K562 (cell line): ENCODE measurements around the gene TEX14. TPM values are rescaled to one million over a fixed set of nuclear protein-coding genes. Genes with fewer than 3 reads are reported as not detected.
A peak's percentile ranks its signal among the peaks of the same experiment; 100 is the strongest.

Experiments used
- ATAC-seq: fragments of 200-7000 bp; cut with Tn5 transposase; 3 replicates; pipeline ENCODE4 v1.9.1; 2020; ENCODE audit warnings: moderate library complexity
- BruUV-seq: library from RNA; stranded (reverse); fragments of 400-500 nt; replicated peaks from 2 replicates; lab custom pipeline; 2021; lab: Mats Ljungman, UMichigan
- CTCF ChIA-PET: fragments of 300-600 bp; formaldehyde crosslinking; extraction: SDS; loops from one replicate; lab custom pipeline; 2021; ENCODE audit warnings: low intra/inter-chr PET ratio; lab: Yijun Ruan, JAX
- POLR2A ChIA-PET: fragments of 300-600, 350-650 bp; sonication (Branson Sonifier 250); formaldehyde crosslinking; extraction: SDS; loops from one replicate; lab custom pipeline; 2021; ENCODE audit warnings: antibody characterized with exemption, inconsistent platforms; lab: Yijun Ruan, JAX
- DNase-seq, 4 experiments: peaks; one replicate each; pipeline versions ENCODE4 v3.0.0 to v3.0.0-alpha.2; 2011 to 2018; ENCODE audit warnings: low spot score in 3 of 4, mixed read lengths in 3 of 4; ENCODE audit errors: extremely low read depth in 1 of 4
- FAIRE-seq: peaks from 2 replicates; lab custom pipeline; 2011; peaks lifted over from hg19 to GRCh38; lab: Jason Lieb, UNC
- H2AFZ ChIP-seq: 2 replicates; pipeline ENCODE4 v1.6.0; 2011; ENCODE audit warnings: low read depth, low read length, control low read depth, inconsistent platforms
- H3K27ac ChIP-seq: fragments of 200-600 bp; 3 replicates; pipeline ENCODE4 v1.8.0; 2011; ENCODE audit warnings: low read depth, mild to moderate bottlenecking, control low read depth, inconsistent platforms, low read length, moderate library complexity, mixed read lengths; ENCODE audit errors: extremely low read depth
- H3K27me3 ChIP-seq, 2 experiments: fragments of 300-600 bp in 1 of 2; 2 replicates in 1 of 2; 3 replicates in 1 of 2; pipeline versions ENCODE4 v1.6.0 to v1.8.0; 2011; ENCODE audit warnings: inconsistent platforms in 2 of 2, low read length in 2 of 2, mild to moderate bottlenecking in 1 of 2, mixed read lengths in 1 of 2, moderate library complexity in 1 of 2; ENCODE audit not compliant: control insufficient read depth in 2 of 2, insufficient read depth in 2 of 2
- H3K36me3 ChIP-seq: fragments of 300-600 bp; 3 replicates; pipeline ENCODE4 v1.8.0; 2011; ENCODE audit warnings: mild to moderate bottlenecking, low read length, inconsistent platforms; ENCODE audit not compliant: control insufficient read depth, insufficient read depth
- H3K4me1 ChIP-seq, 2 experiments: fragments of 200-600 bp in 1 of 2; replicated peaks in 1 of 2; 2 replicates in 1 of 2; 3 replicates in 1 of 2; pipeline versions ENCODE4 v1.5.1 to v1.8.0; 2011; ENCODE audit warnings: inconsistent platforms in 2 of 2, low read length in 2 of 2, mild to moderate bottlenecking in 1 of 2, mixed read lengths in 1 of 2, moderate library complexity in 1 of 2; ENCODE audit not compliant: control insufficient read depth in 2 of 2, insufficient read depth in 2 of 2
- H3K4me2 ChIP-seq: 2 replicates; pipeline ENCODE4 v1.6.1; 2011; ENCODE audit warnings: low read length, control low read depth, inconsistent platforms, mixed read lengths; ENCODE audit not compliant: insufficient read depth
- H3K4me3 ChIP-seq: fragments of 200-600 bp; sonication (generic), shearing (Covaris generic); 2 replicates; pipeline ENCODE4 v1.5.1; 2016; ENCODE audit warnings: control low read depth, inconsistent platforms
- H3K79me2 ChIP-seq: fragments of 200-600 bp; 3 replicates; pipeline ENCODE4 v1.8.0; 2011; ENCODE audit warnings: low read length, inconsistent platforms; ENCODE audit not compliant: control insufficient read depth, insufficient read depth
- H3K9ac ChIP-seq, 2 experiments: 2 replicates each; pipeline versions ENCODE4 v1.6.0 to v1.6.1; 2011; ENCODE audit warnings: low read depth in 2 of 2, low read length in 2 of 2, control low read depth in 1 of 2, inconsistent platforms in 1 of 2, mild to moderate bottlenecking in 1 of 2, mixed read lengths in 1 of 2; ENCODE audit not compliant: insufficient read depth in 1 of 2
- H3K9me1 ChIP-seq: one replicate; pipeline ENCODE4 v1.6.0; 2011; ENCODE audit warnings: inconsistent platforms, mild to moderate bottlenecking, low read length, moderate library complexity; ENCODE audit not compliant: control insufficient read depth, insufficient read depth
- H3K9me3 ChIP-seq: replicated peaks from 2 replicates; pipeline ENCODE4 v1.5.1; 2011; ENCODE audit warnings: low read depth, low read length, inconsistent platforms; ENCODE audit not compliant: control insufficient read depth, insufficient read depth
- H4K20me1 ChIP-seq: replicated peaks from 2 replicates; pipeline ENCODE4 v1.6.1; 2011; ENCODE audit warnings: low read length, inconsistent platforms, mixed read lengths; ENCODE audit not compliant: control insufficient read depth, insufficient read depth
- CBFA2T3 ChIP-seq: fragments of 450-650 bp; IDR thresholded peaks from 2 replicates; pipeline ENCODE4 v1.6.1; 2017
- CREB1 ChIP-seq, 2 experiments: sonication (generic) in 1 of 2; formaldehyde crosslinking in 1 of 2; IDR thresholded peaks; 2 replicates each; pipeline versions ENCODE4 v1.6.1 to v1.8.0; 2012 to 2022; ENCODE audit warnings: inconsistent platforms in 1 of 2, mild to moderate bottlenecking in 1 of 2, missing genetic modification reagents in 1 of 2, moderate library complexity in 1 of 2
- SMARCA4 ChIP-seq: fragments of 450-650 bp; IDR thresholded peaks from 2 replicates; pipeline ENCODE4 v1.6.1; 2016
- XRCC4 ChIP-seq: IDR thresholded peaks from one replicate; pipeline ENCODE4 v1.6.1; 2011; ENCODE audit not compliant: insufficient read depth, insufficient read length; ENCODE audit errors: extremely low read depth
- ZBTB1 ChIP-seq: sonication (generic); formaldehyde crosslinking; IDR thresholded peaks from 2 replicates; pipeline ENCODE4 v1.8.1; 2023; ENCODE audit warnings: missing genetic modification reagents, low read depth, mild to moderate bottlenecking, borderline replicate concordance
- ZNF766 ChIP-seq: fragments of 200-800 bp; sonication (Bioruptor generic); conservative IDR thresholded peaks from 2 replicates; pipeline ENCODE4 v1.6.1; 2016; ENCODE audit warnings: missing genetic modification characterization, missing compliant biosample characterization
- WGBS: fragments of 100-300 bp; shearing (Covaris generic); methylation state at CpG from one replicate; pipeline ENCODE4 v1.1.6; 2016; ENCODE audit warnings: low coverage, mixed read lengths; ENCODE audit not compliant: insufficient coverage; ENCODE audit errors: missing lambda C conversion rate; 5-methylcytosine and 5-hydroxymethylcytosine counted together
- in situ Hi-C: fragments of 300-500 bp; cut with MboI; formaldehyde crosslinking; loops from 4 replicates; pipeline ENCODE4 v1.15.0; 2018; ENCODE audit warnings: inconsistent platforms, mixed read lengths
- intact Hi-C: fragments of 100-400 bp; cut with micrococcal nuclease; formaldehyde crosslinking; loops from 2 replicates; pipeline ENCODE4 v1.14.2; 2022
- polyA plus RNA-seq, 8 experiments: library from polyadenylated mRNA; depleted of rRNA in 4 of 8; stranded (reverse) in 5 of 8; unstranded in 3 of 8; fragments of >200 nt; fragmentation: Nextera tagmentation in 2 of 8; fragmentation: Illumina TruSeq in 1 of 8; extraction: Ambion mirVana in 2 of 8; extraction: Trizol in 1 of 8; gene quantifications; 2 replicates each; pipeline versions ENCODE4 v1.2.1 to v1.2.3, GENCODE V29; 2011 to 2014; ENCODE audit warnings: inconsistent platforms in 1 of 8, missing spikeins in 1 of 8
- total RNA-seq, 7 experiments: library from RNA; depleted of rRNA in 6 of 7; stranded (reverse); fragments of >200 nt in 6 of 7; fragmentation: Illumina TruSeq in 2 of 7; extraction: Trizol in 2 of 7; gene quantifications; 2 replicates each; pipeline versions ENCODE4 v1.2.1 to v1.2.3, GENCODE V29; 2011 to 2021; ENCODE audit warnings: low replicate concordance in 1 of 7
- TF ChIP-seq, protein P1 (sequence below): fragments of 450-650 bp; IDR thresholded peaks from 2 replicates; pipeline ENCODE4 v1.7.0; 2016; ENCODE audit warnings: borderline replicate concordance
- TF ChIP-seq, protein P2 (sequence below), 2 experiments: fragments of 250-450 bp in 1 of 2; fragments of 450-650 bp in 1 of 2; sonication (Bioruptor Pico) in 1 of 2; IDR thresholded peaks; 2 replicates each; pipeline versions ENCODE4 v1.6.1 to v1.8.0; 2016 to 2021; ENCODE audit warnings: mild to moderate bottlenecking in 2 of 2, moderate library complexity in 2 of 2, missing compliant biosample characterization in 1 of 2, missing genetic modification characterization in 1 of 2

TEX14 gene
- total and polyA plus RNA-seq, 9 of the 15 experiments (the other 6 are each of a cell fraction or from before 2014, with no cell fraction given): 0.05 to 0.12 (median 0.09) TPM; not detected in 1

DNA sequence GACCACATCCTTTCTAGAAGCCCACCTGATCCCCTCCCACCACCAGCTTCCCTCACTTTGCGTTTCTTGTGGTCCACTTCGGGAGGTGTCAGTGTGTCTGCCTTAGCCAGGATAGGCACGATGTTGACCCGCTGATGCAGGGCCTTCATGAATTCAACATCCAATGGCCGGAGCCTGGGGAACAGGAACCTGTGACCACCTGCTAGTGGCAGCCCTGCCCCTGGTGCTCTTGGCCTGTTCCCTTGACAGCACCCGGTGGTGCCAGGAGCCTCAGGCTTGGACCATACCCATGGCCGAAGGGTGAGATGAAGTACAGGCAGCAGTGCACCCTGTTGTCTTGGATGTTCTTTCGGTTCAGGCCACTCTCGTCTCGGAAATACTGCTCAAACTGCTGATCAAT is 170.2 kb downstream of the TEX14 start:
- peaks cover 9 to 18% of the 10 kb centered on the region in 2 experiments for H3K4me1 ChIP-seq
- 36% methylated on average over 10 of the region's 10 CpGs for WGBS
- ATAC-seq (no peak), FAIRE-seq (no peak), DNase-seq (no peak)
- no peaks in the 10 kb centered on the region for H4K20me1 ChIP-seq
- in situ Hi-C loops (loop anchor here (5.0 kb wide), 1 partner anchor 486 kb away; no protein-coding TSS in a partner anchor), intact Hi-C loops (loop anchor here (5.0 kb wide), 1 partner anchor 66 kb away; no protein-coding TSS in a partner anchor)
- ChIA-PET CTCF (interaction anchor here (0.6 kb wide), 1 partner anchor 189 kb away, joined by 3 read pairs; no protein-coding TSS in a partner anchor), POLR2A (interaction anchor here (1.0 to 3.0 kb wide), 2 partner anchors 14 to 109 kb away, joined by 4 to 12 read pairs; no protein-coding TSS in a partner anchor)
- H2AFZ ChIP-seq: peak overlapping the region; percentile 64
- peak overlapping the region in 1 of 2 experiments; percentile 31; a peak in 1 of 4 replicates for H3K9ac ChIP-seq
- H3K9me1 ChIP-seq: no peaks in the 10 kb centered on the region
- no peak overlapping the region for H3K4me2 ChIP-seq
- H3K4me3 ChIP-seq: no peak overlapping the region
- no peaks in the 10 kb centered on the region; the same call in 1 of the 3 replicates for H3K36me3 ChIP-seq
- H3K27me3 ChIP-seq: no peaks in the 10 kb centered on the region
- peaks cover 8% of the 10 kb centered on the region for H3K79me2 ChIP-seq
- TF ChIP-seq XRCC4 (no peak), SMARCA4 (no peak), CREB1 (IDR thresholded peaks at IDR 0.05) (no peak), CREB1 (CRISPR knock-in tag; IDR thresholded peaks at IDR 0.05) (no peak), ZNF766 (CRISPR knock-in tag) (no peak), ZBTB1 (CRISPR knock-in tag) (no peak), CBFA2T3 (no peak)
- TF ChIP-seq, protein P1, sequence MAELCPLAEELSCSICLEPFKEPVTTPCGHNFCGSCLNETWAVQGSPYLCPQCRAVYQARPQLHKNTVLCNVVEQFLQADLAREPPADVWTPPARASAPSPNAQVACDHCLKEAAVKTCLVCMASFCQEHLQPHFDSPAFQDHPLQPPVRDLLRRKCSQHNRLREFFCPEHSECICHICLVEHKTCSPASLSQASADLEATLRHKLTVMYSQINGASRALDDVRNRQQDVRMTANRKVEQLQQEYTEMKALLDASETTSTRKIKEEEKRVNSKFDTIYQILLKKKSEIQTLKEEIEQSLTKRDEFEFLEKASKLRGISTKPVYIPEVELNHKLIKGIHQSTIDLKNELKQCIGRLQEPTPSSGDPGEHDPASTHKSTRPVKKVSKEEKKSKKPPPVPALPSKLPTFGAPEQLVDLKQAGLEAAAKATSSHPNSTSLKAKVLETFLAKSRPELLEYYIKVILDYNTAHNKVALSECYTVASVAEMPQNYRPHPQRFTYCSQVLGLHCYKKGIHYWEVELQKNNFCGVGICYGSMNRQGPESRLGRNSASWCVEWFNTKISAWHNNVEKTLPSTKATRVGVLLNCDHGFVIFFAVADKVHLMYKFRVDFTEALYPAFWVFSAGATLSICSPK: no peak
- TF ChIP-seq, protein P2, sequence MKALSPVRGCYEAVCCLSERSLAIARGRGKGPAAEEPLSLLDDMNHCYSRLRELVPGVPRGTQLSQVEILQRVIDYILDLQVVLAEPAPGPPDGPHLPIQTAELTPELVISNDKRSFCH (CRISPR knock-in tag; IDR thresholded peaks at IDR 0.05): no peak
- TF ChIP-seq, protein P2 (tag; IDR thresholded peaks at IDR 0.05): no peak
- H3K27ac ChIP-seq: no peak overlapping the region
- no TSS peak for BruUV-seq
- H3K9me3 ChIP-seq: no peaks in the 10 kb centered on the region
